G401 (cell line): Measurements from ENCODE around the gene NPM3. TPM values are rescaled to one million over a fixed set of nuclear protein-coding genes. Genes with fewer than 3 reads are reported as not detected.
"Not testable (repeated sequence)": the region's sequence is repeated elsewhere in the genome, so short reads cannot be mapped to it uniquely, and the experiment has no call there.

ENCODE experiments used
- DNase-seq: peaks from one replicate; pipeline ENCODE4 v3.0.0-alpha.2; 2015; ENCODE audit warnings: low spot score
- in situ Hi-C: cut with HindIII; loops from 2 replicates; pipeline ENCODE4 v1.10.0; 2016; ENCODE audit warnings: low sequenced_read_pairs, mixed read lengths
- total RNA-seq: library from RNA; depleted of rRNA; stranded (reverse); fragments of >200 nt; shearing (Covaris generic); gene quantifications from 2 replicates; pipeline ENCODE4 v1.2.3, GENCODE V29; 2014

Gene NPM3
- total RNA-seq, 1 experiment from 2014 or later = 235 TPM

- in situ Hi-C loops = no loop called here
- peak; percentile 64 for DNase-seq
These were observed 29.4 kb upstream of the NPM3 start for GRCh38 chr10:101812606-101813005.

- in situ Hi-C loops = no loop called here
- no peak for DNase-seq
These were observed 23.9 kb upstream of the NPM3 start for GRCh38 chr10:101807158-101807557.

- in situ Hi-C loops = no loop called here
- no peak for DNase-seq
These were observed 20.3 kb upstream of the NPM3 start for GRCh38 chr10:101803511-101803910.

GRCh38 chr10:101797403-101798059, 14.3 kb upstream of the NPM3 start:
- in situ Hi-C loops = no loop called here
- no peak for DNase-seq

GRCh38 chr10:101793526-101793925, 10.3 kb upstream of the NPM3 start:
- DNase-seq = no peak
- in situ Hi-C loops = no loop called here

- DNase-seq = no peak
- in situ Hi-C loops = no loop called here
These were observed 6.4 kb upstream of the NPM3 start for GRCh38 chr10:101789686-101790085.

GRCh38 chr10:101789231-101789630, 6.0 kb upstream of the NPM3 start:
- DNase-seq, in situ Hi-C loops: not testable (repeated sequence)

GRCh38 chr10:101785801-101786200, 2.6 kb upstream of the NPM3 start:
- in situ Hi-C loops = no loop called here
- no peak for DNase-seq

GRCh38 chr10:101784558-101784957, 1.3 kb upstream of the NPM3 start:
- in situ Hi-C loops = no loop called here
- DNase-seq = no peak

GRCh38 chr10:101783736-101784118, 481 bp upstream of the NPM3 start:
- DNase-seq = peak; percentile 27
- in situ Hi-C loops = no loop called here

GRCh38 chr10:101781984-101782810, 1.0 kb downstream of the NPM3 start:
- DNase-seq = no peak
- in situ Hi-C loops = no loop called here

- DNase-seq = no peak
- in situ Hi-C loops = no loop called here
These were observed 1.6 kb downstream of the NPM3 start for GRCh38 chr10:101781655-101781983.

GRCh38 chr10:101780818-101781654, 2.2 kb downstream of the NPM3 start:
- peak; percentile 66 for DNase-seq
- in situ Hi-C loops = no loop called here

GRCh38 chr10:101780187-101780817, 2.9 kb downstream of the NPM3 start:
- no peak for DNase-seq
- in situ Hi-C loops = no loop called here

- in situ Hi-C loops = no loop called here
- DNase-seq = peak; percentile 55
These were observed 3.6 kb downstream of the NPM3 start for GRCh38 chr10:101779544-101780186.

GRCh38 chr10:101778781-101779543, 4.3 kb downstream of the NPM3 start:
- in situ Hi-C loops = no loop called here
- no peak for DNase-seq

GRCh38 chr10:101778151-101778780, 5.0 kb downstream of the NPM3 start:
- in situ Hi-C loops = no loop called here
- DNase-seq = no peak

GRCh38 chr10:101777619-101778145, 5.6 kb downstream of the NPM3 start:
- in situ Hi-C loops = no loop called here
- no peak for DNase-seq
